Midbrain (tissue), 1 donor: ENCODE measurements around the gene CAPN15.

ENCODE experiments used
- DNase-seq: peaks from one replicate; lab custom pipeline; 2025; lab: John Stamatoyannopoulos, UW

CAPN15 gene

DNA sequence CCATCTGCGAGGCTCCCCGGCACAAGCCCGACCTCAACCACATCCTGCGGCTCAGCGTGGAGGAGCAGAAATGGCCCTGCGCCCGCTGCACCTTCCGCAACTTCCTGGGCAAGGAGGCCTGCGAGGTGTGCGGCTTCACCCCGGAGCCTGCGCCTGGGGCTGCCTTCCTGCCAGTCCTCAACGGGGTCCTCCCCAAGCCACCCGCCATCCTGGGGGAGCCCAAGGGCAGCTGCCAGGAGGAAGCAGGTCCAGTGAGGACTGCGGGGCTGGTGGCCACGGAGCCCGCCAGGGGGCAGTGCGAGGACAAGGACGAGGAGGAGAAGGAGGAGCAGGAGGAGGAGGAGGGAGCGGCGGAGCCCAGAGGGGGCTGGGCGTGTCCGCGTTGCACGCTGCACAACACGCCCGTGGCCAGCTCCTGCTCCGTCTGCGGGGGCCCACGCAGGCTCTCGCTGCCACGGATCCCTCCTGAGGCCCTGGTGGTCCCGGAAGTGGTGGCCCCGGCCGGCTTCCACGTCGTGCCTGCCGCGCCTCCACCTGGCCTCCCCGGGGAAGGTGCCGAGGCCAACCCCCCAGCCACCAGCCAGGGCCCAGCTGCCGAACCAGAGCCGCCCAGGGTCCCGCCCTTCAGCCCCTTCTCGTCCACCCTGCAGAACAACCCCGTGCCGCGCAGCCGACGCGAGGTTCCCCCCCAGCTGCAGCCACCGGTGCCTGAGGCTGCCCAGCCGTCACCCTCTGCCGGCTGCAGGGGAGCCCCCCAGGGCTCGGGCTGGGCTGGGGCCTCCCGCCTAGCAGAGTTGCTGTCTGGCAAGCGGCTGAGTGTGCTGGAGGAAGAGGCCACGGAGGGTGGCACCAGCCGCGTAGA, 19.6 kb downstream of the CAPN15 start:
- DNase-seq, result peak; percentile 21

DNA sequence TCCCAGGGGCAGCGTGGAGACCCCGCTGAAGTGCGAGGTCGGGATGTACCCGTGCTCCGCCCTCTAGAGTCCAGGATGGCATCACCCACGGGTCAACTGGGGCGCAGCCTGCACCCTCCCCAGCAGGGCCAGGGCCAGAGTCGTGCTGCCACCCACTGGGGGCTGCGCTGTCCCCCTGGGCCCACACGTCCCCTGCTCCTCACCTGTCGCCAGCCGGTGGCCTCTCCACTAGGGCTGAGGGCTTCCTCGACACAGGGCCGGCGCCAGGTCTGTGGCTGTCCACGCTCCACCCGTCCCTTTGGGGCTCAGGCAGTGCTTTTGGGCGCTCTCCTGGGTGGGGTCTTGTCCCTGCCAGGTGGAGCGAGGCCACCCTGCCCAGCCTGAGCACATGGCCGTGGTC, 21.1 kb downstream of the CAPN15 start:
- no peak for DNase-seq

DNA sequence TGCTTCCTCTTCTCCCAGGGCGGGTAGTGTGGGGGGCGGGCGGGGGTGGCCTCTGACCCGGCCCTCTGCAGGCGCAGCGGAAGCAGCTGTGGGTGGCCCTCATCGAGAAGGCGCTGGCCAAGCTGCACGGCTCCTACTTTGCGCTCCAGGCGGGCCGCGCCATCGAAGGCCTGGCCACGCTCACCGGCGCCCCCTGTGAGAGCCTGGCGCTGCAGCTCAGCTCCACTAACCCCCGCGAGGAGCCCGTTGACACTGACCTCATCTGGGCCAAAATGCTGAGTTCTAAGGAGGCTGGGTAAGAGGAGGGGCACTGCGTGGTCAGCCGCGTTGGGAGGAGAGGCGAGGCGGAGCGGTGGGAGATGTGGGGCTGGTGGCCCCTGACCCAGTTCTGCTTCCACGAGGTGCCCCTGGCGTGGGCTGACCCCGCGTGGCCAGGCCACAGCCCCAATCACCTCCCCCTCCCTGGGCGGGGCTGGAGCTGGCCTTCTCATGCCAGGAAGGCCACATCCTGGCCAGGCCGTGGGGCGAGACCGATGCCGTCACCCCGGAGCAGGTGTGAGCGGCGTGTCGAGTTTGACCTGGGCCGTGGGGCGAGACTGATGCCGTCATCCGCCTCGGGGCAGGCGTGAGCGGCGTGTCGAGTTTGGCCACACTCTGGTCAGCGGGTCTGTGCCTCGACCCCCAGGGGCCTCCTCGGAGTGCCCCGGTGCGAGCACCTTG, 22.2 kb downstream of the CAPN15 start:
- DNase-seq, result no peak

DNA sequence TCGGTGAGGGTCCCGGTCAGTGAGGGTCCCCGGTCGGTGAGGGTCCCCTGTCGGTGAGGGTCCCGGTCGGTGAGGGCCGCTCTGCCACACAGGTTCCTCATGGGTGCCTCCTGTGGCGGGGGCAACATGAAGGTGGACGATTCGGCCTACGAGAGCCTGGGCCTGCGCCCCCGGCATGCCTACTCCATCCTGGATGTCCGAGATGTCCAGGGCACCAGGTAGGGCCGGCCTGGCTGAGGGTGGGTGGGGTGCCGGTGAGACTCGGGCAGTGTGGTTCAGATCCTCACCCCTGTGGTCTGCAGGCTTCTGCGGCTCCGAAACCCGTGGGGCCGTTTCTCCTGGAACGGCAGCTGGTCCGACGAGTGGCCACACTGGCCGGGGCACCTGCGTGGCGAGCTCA, 23.7 kb downstream of the CAPN15 start:
- no peak for DNase-seq

DNA sequence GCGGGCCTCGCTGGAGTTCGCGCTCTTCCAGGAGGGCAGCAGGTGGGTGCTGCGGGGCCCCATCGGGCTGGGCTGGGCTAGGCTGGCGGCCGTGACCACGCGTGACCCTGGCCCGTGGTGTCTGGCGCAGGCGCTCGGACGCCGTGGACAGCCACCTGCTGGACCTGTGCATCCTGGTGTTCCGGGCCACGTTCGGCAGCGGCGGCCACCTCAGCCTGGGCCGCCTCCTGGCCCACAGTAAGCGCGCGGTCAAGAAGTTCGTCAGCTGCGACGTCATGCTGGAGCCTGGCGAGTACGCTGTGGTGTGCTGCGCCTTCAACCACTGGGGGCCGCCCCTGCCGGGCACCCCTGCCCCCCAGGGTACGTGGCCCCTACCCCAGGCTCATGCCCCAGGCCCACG, 24.7 kb downstream of the CAPN15 start:
- no peak for DNase-seq

DNA sequence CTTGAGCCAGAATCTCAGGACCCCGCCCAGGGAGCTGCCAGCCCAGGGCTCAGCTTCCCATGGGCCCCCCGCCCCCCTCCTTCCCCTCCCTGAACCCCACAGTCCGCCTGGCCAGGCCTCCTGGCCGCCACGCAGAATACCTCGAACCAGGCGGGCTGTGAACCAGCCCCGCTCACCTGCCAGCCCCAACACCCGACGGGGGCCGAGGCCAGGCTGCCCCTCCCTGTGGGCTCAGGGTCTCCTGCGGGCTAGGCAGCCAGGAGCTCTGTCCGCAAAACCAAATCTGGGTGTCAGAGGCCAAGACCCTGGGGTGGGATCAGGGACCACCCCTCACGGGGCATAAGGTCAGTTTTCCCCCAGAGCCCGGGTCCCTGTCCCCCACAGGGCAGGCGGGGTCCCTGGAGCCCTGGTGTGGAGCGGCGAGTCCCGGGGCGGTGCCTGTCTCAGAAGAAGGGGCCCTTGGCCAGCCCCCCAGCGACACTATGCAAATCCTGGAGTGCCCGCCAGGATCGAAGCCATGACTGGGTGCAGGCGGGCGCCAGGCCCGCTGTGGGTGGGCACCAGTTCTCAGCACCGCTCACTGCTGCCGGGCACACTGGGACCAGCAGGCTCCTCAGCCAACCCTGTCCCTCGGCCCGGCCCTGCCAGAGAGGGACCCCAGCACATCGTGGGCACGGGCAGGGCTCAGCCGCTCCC, 26.2 kb downstream of the CAPN15 start:
- DNase-seq, result no peak

DNA sequence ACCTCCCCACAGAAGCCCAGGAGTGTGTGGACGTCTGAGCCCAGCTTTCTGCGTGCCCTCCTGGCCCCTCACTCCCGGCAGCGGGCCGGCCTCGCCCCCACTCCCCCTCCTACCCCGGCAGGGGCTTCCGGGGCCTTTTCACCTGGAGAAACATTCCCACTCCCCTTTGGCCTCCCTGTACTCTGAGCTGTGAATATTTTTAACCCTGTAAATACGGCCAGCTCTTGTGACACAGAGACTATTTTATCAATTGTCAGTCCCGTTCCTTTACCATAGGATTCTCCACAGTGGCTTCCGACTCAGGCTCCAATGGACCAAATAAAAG, 26.7 kb downstream of the CAPN15 start:
- DNase-seq, result no peak

DNA sequence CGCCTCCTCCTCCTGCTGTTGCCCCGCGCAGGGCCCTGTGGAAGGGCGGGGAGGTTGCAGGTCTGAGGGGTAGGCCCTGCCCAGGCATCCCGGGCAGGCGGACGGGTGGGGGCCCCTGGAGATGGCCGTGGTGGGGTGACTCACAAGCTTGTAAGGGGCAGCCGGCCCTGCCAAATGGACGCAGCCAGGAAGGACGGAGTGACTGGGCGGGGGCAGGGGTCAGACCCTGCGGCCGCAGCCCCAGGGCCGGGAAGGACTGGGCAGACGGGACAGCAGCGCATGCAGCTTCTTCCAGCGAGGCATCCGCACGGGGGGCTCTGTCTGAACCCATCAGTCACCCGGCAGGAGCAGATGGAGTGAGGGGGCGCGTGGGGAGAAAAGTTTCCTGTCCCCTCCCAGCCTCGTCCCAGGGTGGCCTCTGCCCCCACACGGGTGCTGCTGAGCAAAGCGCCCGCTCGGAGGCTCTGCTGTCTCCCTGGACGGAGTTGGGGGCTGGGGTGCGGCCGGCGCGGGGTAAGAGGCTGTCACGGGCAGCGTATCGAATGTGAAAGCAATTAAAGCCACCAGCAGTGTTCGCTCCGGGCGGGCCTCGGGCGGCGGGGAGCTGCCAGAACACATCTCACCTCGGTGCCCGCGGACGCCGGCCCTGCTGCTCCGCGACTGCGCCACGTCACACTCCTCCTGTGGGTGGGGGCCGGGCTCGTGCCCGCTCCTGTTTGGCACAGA, 27.3 kb downstream of the CAPN15 start:
- DNase-seq, result no peak

DNA sequence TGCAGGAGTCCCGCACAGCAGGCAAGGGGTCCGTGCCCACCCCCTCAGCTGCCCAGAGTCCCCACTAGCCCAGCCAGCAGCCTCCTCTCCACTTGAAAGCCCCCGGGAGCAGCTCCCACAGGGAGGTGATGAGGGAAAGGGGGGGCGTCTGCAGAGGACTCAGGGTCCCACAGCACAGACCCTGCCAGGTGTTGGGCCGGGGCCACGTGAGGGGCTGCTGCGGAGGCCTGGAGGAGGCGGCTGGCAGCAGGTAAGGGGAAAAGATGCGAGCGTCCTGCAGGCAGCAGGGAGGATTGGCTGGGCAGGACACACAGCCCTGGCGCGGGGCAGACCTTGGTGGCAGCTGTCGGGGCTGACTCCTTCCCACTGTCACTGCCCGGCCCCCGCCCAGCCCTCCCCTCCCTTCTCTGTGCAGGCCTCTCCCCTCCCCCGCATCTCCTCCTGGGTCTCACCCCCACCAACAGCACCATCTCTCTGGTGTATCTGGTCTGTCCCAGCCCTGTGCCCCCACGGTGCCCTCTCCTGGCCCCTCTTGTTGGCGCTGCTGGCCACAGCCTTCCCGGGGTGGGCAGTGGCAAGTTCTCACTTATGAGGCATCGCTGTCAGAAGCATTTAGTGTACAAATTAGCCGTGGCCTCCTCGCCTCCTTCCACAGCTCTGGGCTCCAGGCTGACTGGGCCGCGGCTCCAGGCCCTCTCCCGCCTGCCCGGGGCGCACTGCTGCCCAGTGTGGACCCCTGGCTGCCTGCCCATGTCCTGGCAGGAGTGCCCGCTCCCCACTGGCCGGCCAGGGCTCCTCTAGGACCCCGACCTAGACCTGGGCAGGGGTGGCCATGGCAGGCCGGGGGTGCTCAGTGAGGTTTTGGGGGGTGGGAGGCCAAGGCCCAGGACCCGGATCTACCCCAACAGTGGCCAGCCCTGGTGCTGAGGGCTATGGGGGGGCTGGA, 28.3 kb downstream of the CAPN15 start:
- no peak for DNase-seq

DNA sequence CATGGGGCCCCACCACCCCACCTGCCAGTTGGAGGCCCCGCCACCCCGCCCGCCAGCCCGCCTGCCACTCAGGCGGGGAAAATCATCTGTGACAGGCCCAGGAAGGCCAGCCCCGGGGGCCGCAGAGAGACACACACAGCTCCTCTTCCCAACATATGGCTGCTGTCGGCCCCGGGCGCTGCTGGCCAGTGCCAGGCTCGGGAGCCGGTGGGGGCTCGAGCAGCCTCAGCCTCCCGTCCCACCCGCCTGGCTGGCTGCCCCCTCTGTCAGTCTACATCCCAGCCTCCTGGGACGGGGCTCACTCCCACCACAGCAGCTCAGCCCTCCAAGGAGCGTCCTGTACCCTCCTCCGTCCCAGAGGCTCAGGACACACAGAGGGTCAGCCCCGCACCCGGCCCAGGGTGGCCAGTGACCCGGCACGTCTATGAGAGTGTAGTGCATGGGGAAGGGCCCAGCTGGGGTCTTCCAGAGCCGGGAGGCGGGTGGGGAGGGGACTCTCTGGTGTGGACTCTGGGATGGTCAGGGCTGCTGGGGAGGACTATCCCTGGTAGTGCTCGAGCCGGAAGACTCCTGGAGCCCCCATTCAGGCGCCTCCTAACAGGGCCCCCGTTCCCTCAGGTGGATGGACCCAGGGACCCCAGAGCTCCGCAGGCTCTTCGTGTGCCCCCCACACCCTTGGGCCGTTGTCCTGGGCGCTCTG, 29.1 kb downstream of the CAPN15 start:
- no peak for DNase-seq

DNA sequence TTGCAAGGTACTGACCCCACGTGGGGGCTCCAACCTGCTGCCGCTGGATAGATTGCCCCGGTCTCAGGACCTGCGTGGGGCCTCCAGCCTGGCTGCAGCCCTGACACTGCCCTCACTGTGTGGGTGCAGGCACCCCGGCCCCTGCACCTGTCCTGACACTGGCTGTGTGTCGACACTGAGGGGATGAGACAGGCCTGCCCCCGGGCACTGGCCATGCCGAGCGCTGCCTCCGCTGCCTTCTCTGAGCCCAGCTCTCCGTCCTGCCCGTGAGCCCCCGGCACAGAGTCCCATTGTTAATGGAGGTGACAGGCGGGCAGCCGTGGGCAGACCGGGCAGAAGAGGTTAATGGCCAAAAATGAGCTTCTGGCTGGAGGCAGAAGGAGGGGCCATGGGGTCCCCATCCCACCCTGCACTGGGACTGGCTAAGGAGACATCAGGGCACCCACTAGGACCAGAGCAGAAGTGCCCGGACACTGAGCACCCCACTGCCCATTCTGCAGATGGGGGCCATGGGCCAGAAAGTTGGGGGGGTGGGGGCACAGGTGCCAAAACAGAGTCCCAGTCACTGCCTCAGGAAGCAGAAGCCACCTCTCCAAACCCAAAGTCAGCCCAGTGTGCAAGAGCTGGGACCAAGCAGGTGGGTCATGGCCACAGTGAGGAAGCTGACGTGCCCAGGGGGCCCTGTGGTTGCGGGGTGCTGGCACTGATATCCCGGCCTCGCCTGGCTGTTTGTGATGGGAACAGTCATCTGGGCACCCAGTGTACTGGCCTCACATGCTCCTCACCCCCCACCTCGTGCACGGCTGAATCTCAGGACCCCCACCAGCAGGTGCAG, 30.2 kb downstream of the CAPN15 start:
- DNase-seq, result no peak

DNA sequence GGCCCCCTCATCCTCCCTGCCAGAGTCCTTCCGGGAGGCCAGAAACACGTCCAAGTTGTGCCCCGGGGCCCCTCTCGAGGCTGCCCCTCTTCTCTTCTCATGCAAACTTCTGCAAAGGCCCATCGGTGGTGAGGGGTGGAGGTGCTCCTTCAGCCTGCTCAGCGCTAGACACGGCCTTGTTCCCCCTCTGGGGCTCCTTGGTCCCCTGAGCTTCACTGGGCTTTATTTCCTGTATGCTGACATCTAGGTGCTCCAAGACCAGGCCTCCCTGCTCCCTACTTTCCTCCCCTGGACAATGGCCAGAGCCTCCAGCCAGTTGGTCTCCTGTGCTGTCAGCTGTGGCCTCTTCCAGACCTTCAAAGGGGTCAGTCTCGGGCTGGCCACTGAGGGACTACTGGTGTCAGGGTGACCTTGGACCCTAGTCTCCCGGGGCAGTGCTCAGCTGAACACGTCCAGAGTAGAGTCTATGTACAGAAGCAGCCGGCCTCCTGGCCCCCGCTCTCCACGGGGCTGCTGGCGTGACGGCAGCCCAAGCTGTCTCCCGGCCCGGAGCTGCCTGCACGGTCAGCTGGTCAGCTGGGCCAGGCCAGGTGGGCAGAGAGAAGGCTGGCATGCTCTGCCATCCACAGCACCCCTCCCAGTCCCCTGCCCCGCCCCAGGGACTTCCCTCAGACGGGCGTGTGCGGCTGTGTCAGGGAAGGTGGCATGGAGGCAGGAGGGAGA, 30.9 kb downstream of the CAPN15 start:
- DNase-seq, result no peak

DNA sequence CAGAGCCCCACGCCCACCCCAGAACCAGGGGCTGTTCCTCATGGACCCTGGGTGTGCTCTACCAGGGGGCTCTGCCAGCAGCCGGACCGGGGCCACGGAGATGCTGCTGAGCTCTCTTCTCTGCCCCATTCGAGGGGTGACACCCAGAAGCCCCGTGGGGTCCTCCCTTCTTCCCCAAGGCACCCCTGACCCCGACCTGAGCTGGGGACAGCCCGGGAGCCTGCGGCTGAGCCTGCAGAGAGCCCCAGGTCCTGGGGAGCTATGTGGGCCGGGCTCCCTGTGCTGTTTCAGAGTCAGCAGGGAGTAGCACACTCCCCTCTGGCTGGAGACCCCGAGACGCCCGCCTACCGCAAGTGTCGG, 31.5 kb downstream of the CAPN15 start:
- no peak for DNase-seq

DNA sequence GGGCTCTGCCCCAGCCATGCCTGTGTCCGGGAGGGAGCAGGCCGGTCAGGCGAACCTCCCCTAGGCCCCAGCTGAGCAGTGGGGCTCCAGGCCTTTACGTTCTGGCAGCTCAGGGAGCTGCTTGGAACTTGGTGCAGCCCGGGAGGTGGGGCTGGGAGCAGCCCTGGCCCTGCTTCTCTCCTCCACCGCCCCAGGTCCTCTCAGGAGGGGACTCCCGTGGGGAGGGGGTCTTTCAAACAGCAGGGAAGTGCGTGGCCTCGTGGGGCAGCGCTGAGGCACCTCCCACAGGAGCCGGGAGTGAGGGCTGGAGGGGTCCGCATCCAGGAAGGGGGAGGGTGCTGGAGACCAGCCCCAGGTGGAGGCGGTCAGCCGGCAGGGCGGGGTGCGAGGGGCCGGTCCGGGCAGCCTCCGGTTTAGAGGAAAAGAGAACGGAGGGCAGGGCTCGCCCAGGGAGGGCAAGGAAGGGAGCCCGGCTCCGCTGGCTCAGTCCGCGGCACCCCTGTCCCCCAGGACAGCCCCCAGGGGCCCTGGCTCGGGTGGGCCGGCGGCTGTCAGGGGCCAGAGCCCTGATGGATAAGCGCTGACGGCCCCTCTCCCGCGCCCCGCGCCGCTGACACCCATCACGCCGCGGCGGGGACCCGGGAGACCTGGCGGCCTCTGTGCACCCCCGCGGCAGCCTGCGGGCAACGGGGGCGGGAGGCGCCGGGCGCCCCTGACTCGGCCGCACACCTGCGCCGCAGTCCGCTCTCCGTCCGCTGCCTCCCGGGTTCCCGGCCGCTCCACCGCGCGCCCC, 32.1 kb downstream of the CAPN15 start:
- no peak for DNase-seq

DNA sequence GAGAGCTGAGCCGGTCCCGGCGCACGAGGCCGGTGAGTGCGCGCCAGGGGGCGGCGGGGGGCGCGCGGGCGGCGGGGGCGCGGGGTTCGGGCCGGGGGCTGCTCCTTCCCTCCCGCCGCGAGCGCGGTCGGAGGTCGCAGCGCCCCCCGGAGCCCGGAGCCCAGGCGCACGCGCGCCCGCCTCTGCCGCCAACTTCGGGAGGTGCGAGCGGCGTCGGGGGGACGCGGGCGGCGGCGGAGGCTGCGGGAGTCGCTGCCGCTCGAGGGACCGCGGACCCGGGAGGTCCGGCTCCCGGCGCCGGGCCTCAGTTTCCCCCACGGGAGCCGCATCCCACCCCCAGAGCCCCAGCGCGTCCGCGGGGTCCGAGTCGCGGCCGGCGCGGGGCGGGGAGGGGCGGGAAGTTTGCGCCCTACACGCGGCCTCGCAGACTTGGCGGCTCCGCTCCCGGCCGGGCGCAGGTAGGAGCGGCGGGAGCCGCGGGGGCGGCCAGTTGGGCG, 32.7 kb downstream of the CAPN15 start, which contains the start of gene PRR35:
PRR35 (plus strand) TSS at position 191 of the 497 bp plus-strand sequence. CDS start 2,901 bp downstream, outside the sequence.
- no peak for DNase-seq

DNA sequence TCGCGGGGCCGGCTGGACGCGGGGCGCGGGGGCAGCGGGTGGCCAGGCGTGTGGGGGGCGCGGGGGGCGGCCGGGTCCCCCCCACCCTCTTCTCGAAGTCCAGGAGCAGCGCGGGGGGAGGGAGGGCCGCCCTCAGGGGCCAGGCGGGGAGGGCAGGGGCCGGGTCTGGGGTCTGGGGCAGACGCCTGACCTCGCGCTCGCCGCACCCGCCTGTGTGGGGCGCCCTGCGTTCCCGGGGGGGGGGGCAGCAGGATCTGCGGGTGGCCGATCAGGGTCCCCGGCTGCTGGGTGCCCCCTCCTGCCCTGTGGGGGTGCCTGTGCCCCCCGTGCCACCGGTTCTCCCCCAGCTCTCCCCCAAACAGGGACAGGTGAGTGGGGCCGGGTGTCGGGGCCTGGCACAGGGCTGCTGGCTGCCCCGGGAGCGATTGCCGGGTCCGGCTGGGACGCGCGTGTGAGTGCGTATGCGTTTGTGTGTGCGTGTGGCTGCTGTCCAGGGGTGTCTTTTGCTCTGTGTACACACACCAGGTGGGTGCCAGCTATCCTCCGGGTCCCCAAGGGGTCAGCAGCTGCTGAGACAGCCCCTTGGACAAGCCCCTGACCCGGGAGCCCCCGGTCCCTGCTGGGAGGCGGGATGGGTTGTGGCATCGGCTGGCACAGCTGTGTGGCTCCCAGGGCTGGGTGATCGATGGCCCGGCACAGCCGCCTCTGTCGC, 33.3 kb downstream of the CAPN15 start:
- DNase-seq, result no peak

DNA sequence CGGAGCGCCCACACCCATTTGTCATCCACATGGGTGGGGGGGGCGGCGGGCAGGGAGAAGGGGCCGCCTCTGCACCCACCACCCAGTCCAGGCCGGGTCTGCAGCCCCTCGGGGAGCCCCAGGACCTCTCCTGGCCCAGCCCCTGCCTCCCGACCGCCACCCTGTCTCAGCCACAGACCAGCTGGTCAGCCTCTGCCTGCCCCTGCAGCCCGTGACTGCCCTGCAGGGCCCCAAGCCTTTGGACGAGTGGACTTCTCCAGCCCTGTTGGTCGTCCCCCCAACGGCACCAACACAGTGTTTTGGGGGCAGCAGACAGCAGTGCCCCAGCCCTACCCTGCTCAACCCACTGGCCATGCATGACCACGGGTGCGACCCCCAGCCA, 33.9 kb downstream of the CAPN15 start:
- DNase-seq, result no peak
